Body of pancreas (tissue), 4 donors: ENCODE results near the gene ZDHHC20. TPM values are rescaled to one million over a fixed set of nuclear protein-coding genes. Genes with fewer than 3 reads are reported as not detected.

Experiments
- ATAC-seq: fragments of 150-250 bp; one replicate; pipeline ENCODE4 v1.9.1; 2016
- DNase-seq, 4 donors: peaks; one replicate each; pipeline ENCODE4 v3.0.0-alpha.2; 2019
- H3K27ac ChIP-seq, 4 donors: fragments of 200-600 bp; sonication (generic); 1 replicate in 3 of 4; 2 replicates in 1 of 4; pipeline versions ENCODE4 v1.5.1 to v1.6.1; 2016 to 2019; ENCODE audit warnings: mild to moderate bottlenecking in 1 of 4, mixed read lengths in 1 of 4, moderate library complexity in 1 of 4
- H3K27me3 ChIP-seq, 2 donors: fragments of 200-600 bp; sonication (generic); one replicate each; pipeline ENCODE4 v1.6.0; 2016; ENCODE audit warnings: mild to moderate bottlenecking in 1 of 2
- H3K36me3 ChIP-seq, 2 donors: fragments of 200-600 bp; sonication (generic); replicated peaks in 1 of 2; 2 replicates each; pipeline ENCODE4 v1.5.1; 2016; ENCODE audit warnings: low read depth in 2 of 2; ENCODE audit not compliant: insufficient read depth in 1 of 2
- H3K4me1 ChIP-seq: fragments of 200-600 bp; sonication (generic); one replicate; pipeline ENCODE4 v1.6.0; 2016
- H3K4me3 ChIP-seq, 2 donors: fragments of 200-600 bp; sonication (generic); 1 replicate in 1 of 2; 2 replicates in 1 of 2; pipeline ENCODE4 v1.5.1; 2016 to 2019
- H3K9me3 ChIP-seq, 3 donors: fragments of 200-600 bp; sonication (generic); 1 replicate in 2 of 3; 2 replicates in 1 of 3; pipeline ENCODE4 v1.5.1; 2016
- POLR2A ChIP-seq, 3 donors: fragments of 450-650 bp; IDR thresholded peaks; one replicate each; pipeline ENCODE4 v1.6.1; 2016; ENCODE audit warnings: antibody characterized with exemption in 3 of 3, mild to moderate bottlenecking in 2 of 3
- WGBS, 2 donors: methylation state at CpG; one replicate each; pipeline ENCODE4 v1.1.5; 2017; 5-methylcytosine and 5-hydroxymethylcytosine counted together
- intact Hi-C: fragments of 100-400 bp; cut with DNase I; formaldehyde crosslinking; loops from one replicate; pipeline ENCODE4 v1.15.1; 2023
- total RNA-seq, 2 donors: library from RNA; depleted of rRNA; stranded (reverse); fragments of >200 nt; gene quantifications; one replicate each; pipeline ENCODE4 v1.1.0, GENCODE V29; 2016
- TF ChIP-seq, protein P1 (sequence below), 7 experiments: fragments of 450-650 bp in 4 of 7; fragments of 200-600 bp in 3 of 7; sonication (generic) in 3 of 7; IDR thresholded peaks; one replicate each; pipeline ENCODE4 v1.5.1; 2016 to 2019; ENCODE audit warnings: antibody characterized with exemption in 7 of 7

Gene ZDHHC20
- total RNA-seq, 2 donors from 2014 or later: 16.5 to 22.1 TPM

DNA sequence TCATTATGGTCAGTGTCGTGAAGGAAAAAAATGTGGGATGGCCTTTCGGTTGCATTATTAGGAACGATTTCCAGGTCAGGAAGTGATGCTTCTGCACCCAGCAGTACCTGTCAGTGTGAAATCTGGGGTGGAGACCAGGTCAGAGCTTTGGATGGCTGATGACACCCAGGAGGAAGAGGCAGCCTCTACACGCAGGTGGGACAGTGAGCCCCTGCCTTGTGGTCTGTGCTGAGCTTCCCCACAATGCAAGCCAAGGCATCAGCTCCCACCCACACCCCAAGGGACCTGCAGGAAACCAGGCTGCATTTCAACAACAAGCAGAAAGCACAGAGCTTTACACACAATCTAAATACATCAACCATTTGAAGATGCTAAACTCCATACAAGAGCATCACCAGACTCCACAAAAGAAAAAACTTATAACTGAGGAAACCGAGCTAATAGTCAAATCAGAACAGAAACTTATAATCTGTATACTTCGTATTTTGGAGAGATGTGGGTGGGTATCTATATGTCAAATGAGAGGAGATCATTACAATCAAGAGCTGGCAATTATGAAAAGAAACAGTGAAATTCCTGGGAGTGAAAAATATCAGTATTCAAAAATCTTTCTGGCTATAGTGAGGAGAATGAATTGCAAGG is 130.1 kb downstream of the ZDHHC20 start:
- H3K27ac ChIP-seq: no peak overlapping the region
- ATAC-seq (no peak), DNase-seq (no peak)
- WGBS, 2 donors: 75 to 80% methylated on average over 6 of the region's 6 CpGs
- no peaks in the 10 kb centered on the region for H3K27me3 ChIP-seq
- no peaks in the 10 kb centered on the region for H3K4me1 ChIP-seq
- intact Hi-C loops: no loop called here
- no peak overlapping the region for H3K4me3 ChIP-seq
- TF ChIP-seq POLR2A (IDR thresholded peaks at IDR 0.05): no peak
- TF ChIP-seq, protein P1, sequence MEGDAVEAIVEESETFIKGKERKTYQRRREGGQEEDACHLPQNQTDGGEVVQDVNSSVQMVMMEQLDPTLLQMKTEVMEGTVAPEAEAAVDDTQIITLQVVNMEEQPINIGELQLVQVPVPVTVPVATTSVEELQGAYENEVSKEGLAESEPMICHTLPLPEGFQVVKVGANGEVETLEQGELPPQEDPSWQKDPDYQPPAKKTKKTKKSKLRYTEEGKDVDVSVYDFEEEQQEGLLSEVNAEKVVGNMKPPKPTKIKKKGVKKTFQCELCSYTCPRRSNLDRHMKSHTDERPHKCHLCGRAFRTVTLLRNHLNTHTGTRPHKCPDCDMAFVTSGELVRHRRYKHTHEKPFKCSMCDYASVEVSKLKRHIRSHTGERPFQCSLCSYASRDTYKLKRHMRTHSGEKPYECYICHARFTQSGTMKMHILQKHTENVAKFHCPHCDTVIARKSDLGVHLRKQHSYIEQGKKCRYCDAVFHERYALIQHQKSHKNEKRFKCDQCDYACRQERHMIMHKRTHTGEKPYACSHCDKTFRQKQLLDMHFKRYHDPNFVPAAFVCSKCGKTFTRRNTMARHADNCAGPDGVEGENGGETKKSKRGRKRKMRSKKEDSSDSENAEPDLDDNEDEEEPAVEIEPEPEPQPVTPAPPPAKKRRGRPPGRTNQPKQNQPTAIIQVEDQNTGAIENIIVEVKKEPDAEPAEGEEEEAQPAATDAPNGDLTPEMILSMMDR (IDR thresholded peaks at IDR 0.05): no peak
- H3K9me3 ChIP-seq: no peaks in the 10 kb centered on the region
- H3K36me3 ChIP-seq: no peaks in the 10 kb centered on the region

DNA sequence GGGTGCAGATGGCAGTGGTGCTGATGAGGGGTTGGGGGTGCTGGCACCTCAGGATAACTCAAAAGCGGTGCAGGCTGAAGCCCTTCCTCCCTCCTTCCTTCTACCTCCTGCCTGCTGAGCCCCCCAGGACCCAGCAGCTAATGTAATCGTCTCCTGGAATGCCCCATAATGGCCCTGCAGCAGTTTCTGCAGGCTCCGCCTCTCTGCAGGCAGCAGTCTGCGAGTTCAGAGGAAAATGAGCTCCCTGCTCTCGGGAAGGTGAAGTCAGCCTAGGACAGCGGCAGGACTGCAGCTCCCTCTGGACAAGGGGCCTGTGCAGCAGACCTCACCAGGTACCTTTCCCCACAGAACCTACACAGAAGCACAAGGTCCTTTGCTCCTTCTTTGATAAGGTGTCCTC is 130.9 kb downstream of the ZDHHC20 start:
- ATAC-seq (no peak), DNase-seq (no peak)
- WGBS, 2 donors: 72 to 75% methylated on average over 6 of the region's 6 CpGs
- Histone ChIP-seq H3K27ac (no peak overlapping the region), H3K36me3 (no peaks in the 10 kb centered on the region), H3K4me3 (no peak overlapping the region), H3K9me3 (no peaks in the 10 kb centered on the region), H3K4me1 (no peaks in the 10 kb centered on the region), H3K27me3 (no peaks in the 10 kb centered on the region)
- no peak for TF ChIP-seq POLR2A (IDR thresholded peaks at IDR 0.05)
- TF ChIP-seq, protein P1 (IDR thresholded peaks at IDR 0.05): no peak
- intact Hi-C loops: no loop called here

DNA sequence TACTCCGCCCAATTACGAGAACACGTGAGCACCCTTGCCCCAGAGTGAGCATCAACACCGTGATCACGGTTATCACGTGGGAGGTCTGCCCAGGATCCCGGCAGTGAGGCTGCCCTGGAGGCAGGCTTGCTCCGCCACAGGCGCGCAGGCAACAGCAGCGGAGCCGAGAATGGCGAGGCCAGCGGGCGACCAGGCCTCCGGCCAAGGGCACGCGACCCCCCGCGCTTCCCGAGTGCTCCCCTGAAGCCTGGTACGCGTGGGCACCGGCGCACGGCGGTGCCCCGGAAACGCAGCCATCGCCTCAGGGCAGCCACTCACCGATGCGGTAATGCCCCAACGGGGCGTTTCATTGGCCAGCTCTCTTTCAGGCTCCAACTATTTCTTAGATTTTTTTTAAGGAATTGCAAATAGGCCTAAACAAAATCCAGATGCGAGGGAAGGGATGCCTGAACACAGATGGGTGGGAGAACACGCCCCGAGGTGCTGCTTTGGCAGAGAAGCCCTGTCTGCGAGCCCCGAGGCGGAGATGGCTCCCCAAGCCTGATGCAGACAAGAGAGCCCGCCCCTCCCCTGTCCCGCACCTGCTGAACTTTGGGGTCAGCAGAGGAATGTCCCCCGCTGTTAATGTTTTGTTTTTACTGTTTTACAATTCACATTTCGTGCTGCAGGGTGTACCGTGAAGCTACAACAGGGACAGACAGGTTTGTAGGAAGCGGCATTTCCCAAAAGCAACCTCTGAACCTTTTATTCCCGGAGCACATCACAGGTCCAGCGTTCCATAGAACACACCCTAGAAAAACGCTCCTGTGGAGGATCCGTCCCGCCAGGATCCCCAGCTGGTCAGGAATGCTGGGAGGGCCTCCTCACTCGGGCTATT is 132.7 kb downstream of the ZDHHC20 start:
- ATAC-seq: peak; percentile 47
- intact Hi-C loops: no loop called here
- H3K36me3 ChIP-seq: no peaks in the 10 kb centered on the region
- WGBS, 2 donors: 38 to 45% methylated on average over 49 to 52 of the region's 52 CpGs
- H3K4me1 ChIP-seq: no peaks in the 10 kb centered on the region
- H3K27ac ChIP-seq: no peak overlapping the region
- peak overlapping the region in 1 of 2 donors; percentile 47 for H3K4me3 ChIP-seq
- DNase-seq: peak in 2 of 4 donors; percentile 28 to 48
- no peaks in the 10 kb centered on the region for H3K9me3 ChIP-seq
- TF ChIP-seq, protein P1 (IDR thresholded peaks at IDR 0.05): peak in 1 of 7 experiments; percentile 5
- TF ChIP-seq POLR2A (IDR thresholded peaks at IDR 0.05): no peak
- no peaks in the 10 kb centered on the region for H3K27me3 ChIP-seq

DNA sequence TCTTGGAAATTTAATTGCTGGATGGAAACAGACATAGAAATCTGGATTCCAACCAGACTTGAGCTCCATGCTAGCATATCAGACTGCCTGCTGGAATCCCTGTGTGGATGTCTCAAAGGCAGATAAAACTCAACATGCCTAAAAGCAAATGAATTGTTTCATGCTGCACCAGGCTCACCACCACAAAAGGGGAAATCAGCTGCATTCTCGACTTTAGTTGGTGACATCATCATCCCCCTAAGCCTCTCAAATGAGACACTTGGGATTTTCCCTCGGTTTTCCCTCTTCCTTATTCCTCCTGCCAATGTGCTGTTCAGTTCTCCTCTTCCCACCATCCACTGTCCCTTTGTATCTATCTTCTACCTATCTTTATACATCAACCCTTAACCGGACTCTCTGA is 134.3 kb downstream of the ZDHHC20 start:
- no peak for ATAC-seq

More for the DNA sequence above, 134.3 kb downstream of the ZDHHC20 start:
- H3K27me3 ChIP-seq: no peaks in the 10 kb centered on the region
- H3K36me3 ChIP-seq: no peaks in the 10 kb centered on the region
- no peak overlapping the region for H3K27ac ChIP-seq
- no peak for DNase-seq
- 51 to 52% methylated on average over 3 of the region's 3 CpGs for WGBS, 2 donors
- intact Hi-C loops: no loop called here
- no peak overlapping the region for H3K4me3 ChIP-seq
- no peaks in the 10 kb centered on the region for H3K4me1 ChIP-seq
- no peaks in the 10 kb centered on the region for H3K9me3 ChIP-seq
- no peak for TF ChIP-seq POLR2A (IDR thresholded peaks at IDR 0.05)
- TF ChIP-seq, protein P1 (IDR thresholded peaks at IDR 0.05): no peak
